Renal pelvis (tissue), 4 donors: ENCODE data around the gene CNOT6. TPM values are rescaled to one million over a fixed set of nuclear protein-coding genes. Genes with fewer than 3 reads are reported as not detected.
"Not testable (repeated sequence)": the region's sequence is repeated elsewhere in the genome, so short reads cannot be mapped to it uniquely, and the experiment has no call there.

ENCODE experiments used
- DNase-seq: peaks from one replicate; pipeline ENCODE4 v3.0.0-alpha.2; 2013
- polyA plus RNA-seq, 3 donors: library from polyadenylated mRNA; unstranded; fragments of 120-200 nt; gene quantifications; one replicate each; pipeline ENCODE4 v1.2.1, GENCODE V29; 2013; ENCODE audit not compliant: insufficient read length in 3 of 3

The CNOT6 gene
- polyA plus RNA-seq, 3 donors: 54.0 to 69.2 (median 57.5) TPM

GRCh38 chr5:180468732-180469585 is 25.2 kb upstream of the CNOT6 start:
- no peak for DNase-seq

- no peak for DNase-seq
Measured at GRCh38 chr5:180469586-180469865, 24.7 kb upstream of the CNOT6 start.

- DNase-seq: no peak
Measured at GRCh38 chr5:180469866-180470265, 24.3 kb upstream of the CNOT6 start.

- DNase-seq: no peak
Measured at GRCh38 chr5:180470361-180470760, 23.8 kb upstream of the CNOT6 start.

- DNase-seq: peak; percentile 67
Measured at GRCh38 chr5:180470966-180471582, 23.1 kb upstream of the CNOT6 start.

- no peak for DNase-seq
Measured at GRCh38 chr5:180471866-180472265, 22.3 kb upstream of the CNOT6 start.

- no peak for DNase-seq
Measured at GRCh38 chr5:180472269-180472668, 21.9 kb upstream of the CNOT6 start.

GRCh38 chr5:180473386-180473785 is 20.8 kb upstream of the CNOT6 start:
- DNase-seq: not testable (repeated sequence)

- DNase-seq: no peak
Measured at GRCh38 chr5:180474569-180474968, 19.6 kb upstream of the CNOT6 start.

- DNase-seq: not testable (repeated sequence)
Measured at GRCh38 chr5:180475969-180476524, 18.1 kb upstream of the CNOT6 start.

- DNase-seq: no peak
Measured at GRCh38 chr5:180484813-180485212, 9.4 kb upstream of the CNOT6 start.

- DNase-seq: no peak
Measured at GRCh38 chr5:180486636-180487149, 7.5 kb upstream of the CNOT6 start.

GRCh38 chr5:180487556-180487955 is 6.6 kb upstream of the CNOT6 start:
- DNase-seq: no peak

GRCh38 chr5:180491496-180491895 is 2.7 kb upstream of the CNOT6 start:
- DNase-seq: peak; percentile 47

GRCh38 chr5:180492226-180492903 is 1.8 kb upstream of the CNOT6 start:
- no peak for DNase-seq

- DNase-seq: no peak
Measured at GRCh38 chr5:180494510-180495181, 467 bp downstream of the CNOT6 start.

GRCh38 chr5:180495292-180495691 is 1.1 kb downstream of the CNOT6 start:
- no peak for DNase-seq

GRCh38 chr5:180495991-180496741 is 2.0 kb downstream of the CNOT6 start:
- DNase-seq: no peak

- DNase-seq: not testable (repeated sequence)
Measured at GRCh38 chr5:180496806-180497205, 2.6 kb downstream of the CNOT6 start.

- not testable (repeated sequence) for DNase-seq
Measured at GRCh38 chr5:180497865-180498264, 3.7 kb downstream of the CNOT6 start.

- no peak for DNase-seq
Measured at GRCh38 chr5:180498378-180498777, 4.2 kb downstream of the CNOT6 start.
